ENCODE results near the gene DSG2.

DNA sequence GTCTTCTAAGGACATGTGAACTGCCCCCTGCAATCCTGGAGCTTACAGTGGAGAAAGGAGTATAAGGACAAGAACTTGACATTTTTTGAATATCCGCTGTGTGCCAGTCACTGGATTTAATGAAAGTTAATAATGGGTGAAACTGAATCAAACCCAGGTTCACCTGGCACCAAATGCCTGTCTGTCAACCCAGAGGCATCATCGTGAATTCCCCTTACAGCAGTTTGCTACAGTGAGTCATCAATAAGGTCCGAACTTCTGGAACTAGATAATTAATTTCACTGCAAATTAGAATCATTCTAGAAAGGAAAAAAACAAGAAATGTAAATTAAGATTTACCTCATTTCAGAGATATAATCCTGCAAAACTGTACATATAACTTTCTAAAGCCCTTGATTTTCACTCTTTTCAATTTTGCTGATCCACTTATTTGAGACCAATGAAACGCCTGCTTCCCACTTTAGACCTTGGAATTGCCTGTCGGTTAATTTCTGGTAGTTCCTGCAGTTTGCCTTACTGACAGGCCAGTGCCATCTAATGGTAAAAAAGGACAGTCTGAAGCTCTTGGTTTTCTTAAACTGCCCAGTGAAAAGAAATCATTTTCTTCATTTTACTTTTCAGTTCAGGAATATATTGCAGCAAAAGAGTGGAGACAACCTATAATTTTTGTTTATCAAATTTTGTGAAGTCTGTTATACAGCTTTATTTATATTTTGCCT lies 8.2 kb downstream of the DSG2 start:
- TF ChIP-seq POLR2AphosphoS5 (IDR thresholded peaks at IDR 0.05; ENCODE audit: low read depth): no peak
- TF ChIP-seq, protein P1, sequence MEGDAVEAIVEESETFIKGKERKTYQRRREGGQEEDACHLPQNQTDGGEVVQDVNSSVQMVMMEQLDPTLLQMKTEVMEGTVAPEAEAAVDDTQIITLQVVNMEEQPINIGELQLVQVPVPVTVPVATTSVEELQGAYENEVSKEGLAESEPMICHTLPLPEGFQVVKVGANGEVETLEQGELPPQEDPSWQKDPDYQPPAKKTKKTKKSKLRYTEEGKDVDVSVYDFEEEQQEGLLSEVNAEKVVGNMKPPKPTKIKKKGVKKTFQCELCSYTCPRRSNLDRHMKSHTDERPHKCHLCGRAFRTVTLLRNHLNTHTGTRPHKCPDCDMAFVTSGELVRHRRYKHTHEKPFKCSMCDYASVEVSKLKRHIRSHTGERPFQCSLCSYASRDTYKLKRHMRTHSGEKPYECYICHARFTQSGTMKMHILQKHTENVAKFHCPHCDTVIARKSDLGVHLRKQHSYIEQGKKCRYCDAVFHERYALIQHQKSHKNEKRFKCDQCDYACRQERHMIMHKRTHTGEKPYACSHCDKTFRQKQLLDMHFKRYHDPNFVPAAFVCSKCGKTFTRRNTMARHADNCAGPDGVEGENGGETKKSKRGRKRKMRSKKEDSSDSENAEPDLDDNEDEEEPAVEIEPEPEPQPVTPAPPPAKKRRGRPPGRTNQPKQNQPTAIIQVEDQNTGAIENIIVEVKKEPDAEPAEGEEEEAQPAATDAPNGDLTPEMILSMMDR (IDR thresholded peaks at IDR 0.05; ENCODE audit: insufficient read depth, low read length): no peak
- TF ChIP-seq, protein P2, sequence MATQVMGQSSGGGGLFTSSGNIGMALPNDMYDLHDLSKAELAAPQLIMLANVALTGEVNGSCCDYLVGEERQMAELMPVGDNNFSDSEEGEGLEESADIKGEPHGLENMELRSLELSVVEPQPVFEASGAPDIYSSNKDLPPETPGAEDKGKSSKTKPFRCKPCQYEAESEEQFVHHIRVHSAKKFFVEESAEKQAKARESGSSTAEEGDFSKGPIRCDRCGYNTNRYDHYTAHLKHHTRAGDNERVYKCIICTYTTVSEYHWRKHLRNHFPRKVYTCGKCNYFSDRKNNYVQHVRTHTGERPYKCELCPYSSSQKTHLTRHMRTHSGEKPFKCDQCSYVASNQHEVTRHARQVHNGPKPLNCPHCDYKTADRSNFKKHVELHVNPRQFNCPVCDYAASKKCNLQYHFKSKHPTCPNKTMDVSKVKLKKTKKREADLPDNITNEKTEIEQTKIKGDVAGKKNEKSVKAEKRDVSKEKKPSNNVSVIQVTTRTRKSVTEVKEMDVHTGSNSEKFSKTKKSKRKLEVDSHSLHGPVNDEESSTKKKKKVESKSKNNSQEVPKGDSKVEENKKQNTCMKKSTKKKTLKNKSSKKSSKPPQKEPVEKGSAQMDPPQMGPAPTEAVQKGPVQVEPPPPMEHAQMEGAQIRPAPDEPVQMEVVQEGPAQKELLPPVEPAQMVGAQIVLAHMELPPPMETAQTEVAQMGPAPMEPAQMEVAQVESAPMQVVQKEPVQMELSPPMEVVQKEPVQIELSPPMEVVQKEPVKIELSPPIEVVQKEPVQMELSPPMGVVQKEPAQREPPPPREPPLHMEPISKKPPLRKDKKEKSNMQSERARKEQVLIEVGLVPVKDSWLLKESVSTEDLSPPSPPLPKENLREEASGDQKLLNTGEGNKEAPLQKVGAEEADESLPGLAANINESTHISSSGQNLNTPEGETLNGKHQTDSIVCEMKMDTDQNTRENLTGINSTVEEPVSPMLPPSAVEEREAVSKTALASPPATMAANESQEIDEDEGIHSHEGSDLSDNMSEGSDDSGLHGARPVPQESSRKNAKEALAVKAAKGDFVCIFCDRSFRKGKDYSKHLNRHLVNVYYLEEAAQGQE (IDR thresholded peaks at IDR 0.05; ENCODE audit: insufficient replicate concordance, low read depth): no peak
